Activated T-cell treated with anti-CD3 and anti-CD28 coated beads, Interleukin-2, amount 50 U/mL, for 72 hours (primary cell): ENCODE results near the gene ATOH8. TPM values are rescaled to one million over a fixed set of nuclear protein-coding genes. Genes with fewer than 3 reads are reported as not detected.

Experiments
- ATAC-seq, 2 donors: fragments of 150-1000 bp; cut with Tn5 transposase; replicated peaks in 1 of 2; 2 replicates each; pipeline ENCODE4 v1.10.0; 2021; ENCODE audit warnings: moderate library complexity in 2 of 2, mild to moderate bottlenecking in 1 of 2
- DNase-seq, 2 donors: peaks; one replicate each; pipeline ENCODE4 v3.0.0; 2021 to 2022; ENCODE audit warnings: mixed read lengths in 1 of 2
- H3K27ac Mint-ChIP-seq: one replicate; pipeline ENCODE4 v1.8.0; 2022; ENCODE audit warnings: mild to moderate bottlenecking, moderate library complexity, mixed read lengths
- H3K27me3 Mint-ChIP-seq: one replicate; pipeline ENCODE4 v1.8.0; 2022; ENCODE audit warnings: low read depth, mixed read lengths
- H3K36me3 Mint-ChIP-seq, 2 donors: one replicate each; pipeline ENCODE4 v1.8.0; 2022; ENCODE audit warnings: mixed read lengths in 2 of 2, mild to moderate bottlenecking in 1 of 2; ENCODE audit not compliant: insufficient read depth in 2 of 2
- H3K4me1 Mint-ChIP-seq: one replicate; pipeline ENCODE4 v1.8.0; 2022; ENCODE audit warnings: low read depth, mixed read lengths
- H3K4me3 Mint-ChIP-seq, 2 donors: one replicate each; pipeline ENCODE4 v1.8.0; 2022; ENCODE audit warnings: mild to moderate bottlenecking in 2 of 2, mixed read lengths in 2 of 2, moderate library complexity in 2 of 2
- H3K9me3 Mint-ChIP-seq, 2 donors: one replicate each; pipeline ENCODE4 v1.8.0; 2022; ENCODE audit warnings: mixed read lengths in 2 of 2
- total RNA-seq, 2 donors: library from RNA; stranded (reverse); gene quantifications; one replicate each; pipeline ENCODE4 v1.2.3, GENCODE V29; 2022

ATOH8 gene
- total RNA-seq, 2 donors from 2014 or later, result not detected

DNA sequence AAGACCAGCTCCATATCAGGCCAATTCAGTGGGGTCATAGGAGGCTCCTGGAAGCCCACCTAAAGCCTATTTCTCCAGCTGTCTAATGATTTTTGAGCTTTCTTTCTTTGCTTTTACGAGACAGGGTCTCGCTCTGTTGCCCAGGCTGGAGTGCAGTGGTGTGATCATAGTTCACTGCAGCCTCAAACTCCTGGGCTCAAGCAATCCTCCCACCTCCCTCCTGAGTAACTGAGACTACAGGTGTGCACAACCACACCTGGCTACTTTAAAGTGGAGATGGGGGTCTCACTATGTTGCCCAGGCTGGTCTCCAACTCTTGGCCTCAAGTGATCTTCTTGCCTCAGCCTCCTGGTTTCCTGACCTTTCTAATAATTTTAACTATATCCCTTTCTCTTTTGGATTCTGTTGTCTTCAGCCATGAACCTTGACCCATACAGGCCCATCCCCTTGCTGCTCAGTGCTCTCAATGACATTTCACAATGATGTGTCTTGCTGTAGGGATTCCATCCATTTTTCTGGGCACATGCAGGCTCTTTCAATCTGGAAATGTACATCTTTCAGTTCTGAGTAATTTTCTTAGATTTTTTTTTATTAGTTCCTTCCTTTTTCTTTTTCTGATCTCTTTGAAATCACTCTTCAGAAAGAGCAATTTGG lies 30.0 kb upstream of the ATOH8 start:
- DNase-seq (no peak), ATAC-seq (no peak)
- H3K27me3 Mint-ChIP-seq, result peaks cover 2% of the 10 kb centered on the region
- H3K9me3 Mint-ChIP-seq, result peaks cover 4% of the 10 kb centered on the region in 2 donors
- H3K4me1 Mint-ChIP-seq, result no peaks in the 10 kb centered on the region
- no peak overlapping the region for H3K4me3 Mint-ChIP-seq
- no peak overlapping the region for H3K27ac Mint-ChIP-seq
- no peaks in the 10 kb centered on the region for H3K36me3 Mint-ChIP-seq

DNA sequence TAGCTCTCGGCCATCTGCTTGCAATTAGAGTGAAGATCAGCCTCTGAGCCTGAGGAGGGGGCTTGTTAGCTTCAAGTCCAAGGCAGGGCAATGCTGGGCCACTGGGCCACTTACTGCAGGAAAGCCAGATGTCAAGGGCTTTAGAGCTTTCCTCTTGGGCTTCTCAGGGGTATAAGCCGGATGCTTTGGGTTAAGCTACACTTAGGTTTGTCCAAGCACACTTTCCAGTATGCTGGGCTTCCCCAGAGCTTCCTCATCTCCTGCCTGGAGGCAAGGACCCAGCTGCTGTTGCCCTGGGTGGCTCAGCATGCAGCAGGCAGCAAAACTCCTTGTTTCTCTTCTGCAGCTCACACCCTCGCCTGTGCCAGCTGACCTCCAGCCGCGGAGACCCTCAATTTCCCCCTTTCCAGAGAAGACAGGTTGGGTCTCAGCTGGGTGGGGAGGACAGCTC lies 29.0 kb upstream of the ATOH8 start:
- no peaks in the 10 kb centered on the region for H3K36me3 Mint-ChIP-seq
- H3K4me3 Mint-ChIP-seq, result no peak overlapping the region

DNA sequence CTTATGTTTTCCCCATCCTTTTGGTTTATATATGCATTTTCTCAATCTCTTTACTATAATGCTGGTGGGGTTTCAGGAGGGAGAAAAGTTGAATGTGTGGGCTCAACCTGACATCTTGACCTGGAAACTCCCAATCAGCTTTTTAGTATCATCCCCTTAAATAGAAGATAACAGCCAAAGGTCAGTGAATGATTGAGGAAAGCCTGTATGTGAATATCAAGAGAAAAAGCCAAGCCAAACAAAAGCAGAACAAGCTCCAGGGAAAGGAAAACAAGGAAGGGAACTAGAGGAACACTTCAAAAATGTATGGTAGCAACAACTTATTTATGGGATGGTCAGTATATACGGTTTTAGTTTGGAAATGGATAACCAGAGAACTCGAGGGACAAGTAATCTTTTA lies 28.3 kb upstream of the ATOH8 start:
- no peak overlapping the region for H3K4me3 Mint-ChIP-seq
- DNase-seq, result no peak
- H3K36me3 Mint-ChIP-seq, result no peaks in the 10 kb centered on the region
- no peak for ATAC-seq
- peaks cover under 1 to 3% of the 10 kb centered on the region in 2 donors for H3K9me3 Mint-ChIP-seq
- no peaks in the 10 kb centered on the region for H3K4me1 Mint-ChIP-seq
- H3K27ac Mint-ChIP-seq, result no peak overlapping the region
- H3K27me3 Mint-ChIP-seq, result peaks cover 9% of the 10 kb centered on the region

More for the DNA sequence above, 29.0 kb upstream of the ATOH8 start:
- no peak overlapping the region for H3K27ac Mint-ChIP-seq
- ATAC-seq (no peak), DNase-seq (no peak)
- H3K4me1 Mint-ChIP-seq, result no peaks in the 10 kb centered on the region
- H3K27me3 Mint-ChIP-seq, result peaks cover 9% of the 10 kb centered on the region
- H3K9me3 Mint-ChIP-seq, result peaks cover 4% of the 10 kb centered on the region in 2 donors

DNA sequence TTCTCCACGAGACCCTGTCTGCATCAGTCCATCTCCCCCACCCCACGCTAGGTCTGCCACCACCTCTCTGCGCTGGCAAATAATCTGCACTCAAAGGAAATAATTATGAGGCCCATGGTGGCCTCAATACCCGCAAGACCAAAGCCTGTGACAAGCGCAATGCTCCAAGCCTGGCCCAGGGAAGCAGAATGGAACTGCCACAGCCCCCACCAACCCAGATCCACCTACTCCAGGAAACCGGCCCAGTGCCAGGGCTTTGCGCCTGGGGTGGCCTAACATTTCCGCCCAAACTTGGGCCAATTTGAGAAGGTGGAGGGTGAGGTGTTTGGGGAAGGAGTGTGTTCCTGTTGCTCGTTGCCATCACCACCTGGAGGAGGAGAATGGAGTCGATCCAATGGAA lies 26.0 kb upstream of the ATOH8 start:
- ATAC-seq (no peak), DNase-seq (no peak)
- H3K27ac Mint-ChIP-seq, result no peak overlapping the region
- no peaks in the 10 kb centered on the region for H3K36me3 Mint-ChIP-seq
- peaks cover 9% of the 10 kb centered on the region for H3K27me3 Mint-ChIP-seq
- H3K9me3 Mint-ChIP-seq, result no peaks in the 10 kb centered on the region
- H3K4me3 Mint-ChIP-seq, result no peak overlapping the region
- no peaks in the 10 kb centered on the region for H3K4me1 Mint-ChIP-seq

DNA sequence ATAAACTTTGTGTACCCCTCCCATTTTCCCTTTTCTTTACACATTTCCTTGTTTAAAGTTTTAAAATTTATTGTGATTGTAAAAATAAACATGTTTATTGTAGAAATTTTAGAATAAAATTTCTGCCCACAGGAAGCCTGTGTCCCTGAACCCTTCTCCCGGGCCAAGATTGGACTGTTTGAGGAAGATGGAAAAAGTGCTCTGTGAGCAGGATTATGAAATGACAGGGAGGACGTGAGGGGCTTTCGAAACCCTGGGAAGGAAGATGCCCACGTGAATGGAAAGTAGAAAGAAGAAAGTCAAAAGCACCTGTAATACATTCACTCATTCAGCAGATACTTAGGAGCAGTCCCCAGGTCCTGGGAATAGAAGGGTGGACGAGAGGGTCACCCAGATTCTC lies 25.4 kb upstream of the ATOH8 start:
- H3K4me1 Mint-ChIP-seq, result no peaks in the 10 kb centered on the region
- H3K27ac Mint-ChIP-seq, result no peak overlapping the region
- no peaks in the 10 kb centered on the region for H3K9me3 Mint-ChIP-seq
- no peak for DNase-seq
- H3K27me3 Mint-ChIP-seq, result peaks cover 9% of the 10 kb centered on the region
- H3K4me3 Mint-ChIP-seq, result no peak overlapping the region
- no peak for ATAC-seq
- H3K36me3 Mint-ChIP-seq, result no peaks in the 10 kb centered on the region

DNA sequence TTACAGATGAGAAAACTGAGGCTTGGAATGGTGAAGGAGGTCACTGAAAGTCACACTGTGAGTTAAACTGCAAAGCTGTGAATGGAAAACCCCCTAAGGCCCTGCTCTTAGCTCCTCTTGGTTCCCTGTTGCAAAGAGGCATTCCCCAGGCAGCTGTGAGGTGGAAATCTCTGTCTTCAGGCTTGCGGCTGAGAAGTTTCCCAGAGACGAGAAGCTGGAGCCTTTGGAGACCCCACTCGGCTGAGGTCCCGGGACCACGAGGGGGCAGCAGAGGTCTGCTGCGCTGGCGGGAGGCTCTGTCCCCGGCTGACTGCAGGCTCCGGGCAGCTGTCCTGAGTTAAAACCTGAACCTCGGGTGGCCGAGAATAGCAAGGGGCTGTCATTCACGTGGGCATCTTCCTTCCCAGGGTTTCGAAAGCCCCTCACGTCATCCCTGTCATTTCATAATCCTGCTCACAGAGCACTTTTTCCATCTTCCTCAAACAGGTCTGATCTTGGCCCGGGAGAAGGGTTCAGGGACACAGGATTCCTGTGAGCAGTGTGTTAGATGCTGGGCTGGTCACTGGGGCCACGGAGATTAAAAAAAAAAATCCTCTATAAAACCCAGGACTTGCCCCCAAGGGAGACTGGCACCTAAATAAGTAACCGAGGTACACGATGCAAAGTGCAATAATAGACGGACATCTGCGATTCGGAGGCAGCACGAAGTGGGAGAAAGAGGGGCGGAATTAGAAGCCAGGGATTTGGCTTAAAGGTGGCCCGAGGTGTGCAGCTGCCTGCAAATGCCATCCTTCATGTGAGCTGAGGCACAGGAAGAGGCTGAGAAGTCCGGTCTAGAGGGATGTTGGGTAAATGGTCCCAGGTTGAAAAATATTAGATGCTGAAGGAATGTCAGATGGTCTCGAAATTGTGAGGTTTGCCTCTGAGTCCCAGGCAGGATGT lies 24.6 kb upstream of the ATOH8 start:
- DNase-seq, result peak; percentile 81 to 85

DNA sequence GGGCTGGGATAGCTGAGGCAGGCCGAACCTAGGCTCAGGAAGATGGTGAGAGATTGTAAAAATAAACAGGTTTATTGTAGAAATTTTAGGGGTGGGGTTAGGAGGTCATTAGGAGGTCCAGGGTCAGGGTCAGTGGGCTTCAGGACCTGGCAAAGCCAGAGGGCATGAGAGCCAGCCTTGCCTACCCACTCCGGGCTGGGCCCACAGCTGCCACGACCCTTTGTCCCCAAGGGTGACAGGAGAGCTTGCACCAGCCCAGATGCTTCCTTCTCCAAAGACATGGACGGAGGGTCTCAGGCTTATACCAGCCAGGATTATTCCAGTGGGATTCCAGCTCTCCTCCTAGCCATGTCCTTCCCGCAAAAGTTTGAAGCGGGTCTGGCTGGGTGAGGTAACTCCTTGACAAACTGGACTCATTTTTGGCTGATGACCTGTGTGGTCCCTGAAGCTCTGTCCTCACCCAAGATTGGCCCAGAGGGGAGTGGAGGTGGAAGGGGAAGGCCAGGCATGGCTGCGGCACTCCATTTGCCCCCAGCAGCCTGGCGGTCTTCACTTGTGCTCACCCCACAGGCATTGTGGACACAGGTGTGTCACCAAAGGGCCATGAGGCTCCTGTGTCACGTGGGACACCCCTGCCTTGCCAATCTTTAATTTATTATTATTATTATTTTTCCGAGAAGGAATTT lies 23.8 kb upstream of the ATOH8 start:
- no peaks in the 10 kb centered on the region for H3K9me3 Mint-ChIP-seq
- H3K36me3 Mint-ChIP-seq, result no peaks in the 10 kb centered on the region
- H3K4me1 Mint-ChIP-seq, result no peaks in the 10 kb centered on the region
- no peak overlapping the region for H3K4me3 Mint-ChIP-seq
- H3K27ac Mint-ChIP-seq, result no peak overlapping the region
- DNase-seq (no peak), ATAC-seq (no peak)
- H3K27me3 Mint-ChIP-seq, result peaks cover 9% of the 10 kb centered on the region

More for the DNA sequence above, 24.6 kb upstream of the ATOH8 start:
- Mint-ChIP-seq H3K4me3 (no peak overlapping the region), H3K27ac (no peak overlapping the region), H3K27me3 (peaks cover 9% of the 10 kb centered on the region), H3K36me3 (no peaks in the 10 kb centered on the region), H3K9me3 (no peaks in the 10 kb centered on the region), H3K4me1 (no peaks in the 10 kb centered on the region)
- peak; percentile 89 to 90 for ATAC-seq

DNA sequence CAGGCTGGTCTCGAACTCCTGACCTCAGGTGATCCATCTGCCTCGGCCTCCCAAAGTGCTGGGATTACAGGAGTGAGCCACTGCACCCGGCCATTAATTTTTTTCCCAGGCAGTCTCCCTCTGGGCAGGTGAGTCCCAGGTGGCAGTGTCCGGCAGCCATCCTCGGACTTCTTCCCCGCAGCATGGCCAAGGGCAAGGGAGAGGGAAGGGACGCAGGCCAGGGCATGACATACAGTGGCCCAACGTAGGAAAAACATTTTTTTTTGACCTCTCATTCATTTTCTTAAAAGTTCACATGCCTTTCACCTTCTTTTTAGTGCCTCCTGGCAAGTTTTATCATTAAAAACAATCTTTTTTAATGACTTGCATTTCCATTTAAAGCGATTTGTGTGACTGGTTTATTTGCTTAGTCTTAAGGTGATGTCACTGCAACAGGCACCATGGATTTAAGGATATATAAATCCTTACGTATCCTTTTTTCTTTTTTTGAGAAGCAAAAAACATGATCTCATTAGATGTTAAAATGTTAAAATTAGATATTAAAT lies 23.0 kb upstream of the ATOH8 start:
- Mint-ChIP-seq H3K4me3 (no peak overlapping the region), H3K9me3 (no peaks in the 10 kb centered on the region)

DNA sequence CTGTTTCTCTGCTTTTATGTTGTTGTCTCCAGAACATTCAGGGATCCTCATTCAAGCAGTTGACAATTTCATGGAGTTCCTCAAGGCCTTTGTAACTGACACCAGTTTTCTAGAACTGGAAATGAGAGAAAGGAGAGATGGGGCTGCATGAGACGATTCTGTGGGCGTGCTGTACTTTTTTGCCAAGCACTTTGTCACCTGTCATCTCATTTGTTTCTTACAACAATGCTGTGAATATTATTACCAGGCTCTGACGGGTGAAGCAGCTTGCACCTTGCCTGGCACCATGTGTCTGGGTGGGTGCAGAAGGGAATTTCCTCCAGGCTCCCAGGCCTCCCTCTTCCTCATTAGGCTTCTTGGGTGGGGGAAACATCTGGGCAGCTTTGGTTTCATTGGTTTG lies 22.2 kb upstream of the ATOH8 start:
- H3K27ac Mint-ChIP-seq, result no peak overlapping the region
- H3K27me3 Mint-ChIP-seq, result peaks cover 9% of the 10 kb centered on the region
- H3K4me3 Mint-ChIP-seq, result no peak overlapping the region
- no peaks in the 10 kb centered on the region for H3K4me1 Mint-ChIP-seq
- no peaks in the 10 kb centered on the region for H3K9me3 Mint-ChIP-seq
- DNase-seq, result no peak
- no peak for ATAC-seq
- H3K36me3 Mint-ChIP-seq, result no peaks in the 10 kb centered on the region

More for the DNA sequence above, 23.0 kb upstream of the ATOH8 start:
- DNase-seq, result no peak
- H3K27ac Mint-ChIP-seq, result no peak overlapping the region
- no peaks in the 10 kb centered on the region for H3K4me1 Mint-ChIP-seq
- H3K36me3 Mint-ChIP-seq, result no peaks in the 10 kb centered on the region
- H3K27me3 Mint-ChIP-seq, result peaks cover 9% of the 10 kb centered on the region
- ATAC-seq, result no peak

DNA sequence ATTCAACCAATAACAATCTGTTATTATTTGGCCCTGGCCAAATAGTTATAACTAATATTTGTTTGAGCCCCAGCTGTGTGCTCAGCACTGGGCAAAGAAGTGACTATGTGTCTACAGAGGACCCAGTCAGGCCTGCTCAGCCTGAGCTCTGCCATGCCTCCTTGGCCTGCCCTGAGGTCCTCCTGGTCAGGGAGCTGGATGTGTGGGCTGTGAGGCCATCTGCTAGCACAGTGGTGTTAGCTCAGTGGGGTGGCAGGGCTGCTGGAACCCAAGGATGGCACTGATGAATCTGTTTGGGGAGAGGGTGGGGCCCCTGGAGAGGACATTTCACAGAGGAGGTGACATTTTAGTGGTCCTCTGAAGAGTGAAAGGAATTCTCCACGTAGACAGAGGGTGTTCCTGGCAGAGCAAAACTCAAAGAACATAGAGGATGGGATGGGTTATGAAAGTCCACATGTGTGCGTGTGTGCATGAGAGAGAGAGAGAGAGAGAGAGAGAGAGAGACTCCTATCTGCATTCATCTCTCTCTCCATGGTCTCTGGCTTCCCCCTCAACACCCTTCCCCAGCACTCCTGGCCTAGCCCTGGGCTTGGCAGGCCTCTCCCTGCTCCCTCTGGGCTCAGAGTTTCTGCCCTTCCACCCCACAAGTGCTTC lies 21.2 kb upstream of the ATOH8 start:
- Mint-ChIP-seq H3K4me1 (no peaks in the 10 kb centered on the region), H3K9me3 (no peaks in the 10 kb centered on the region), H3K27ac (no peak overlapping the region), H3K36me3 (no peaks in the 10 kb centered on the region), H3K4me3 (no peak overlapping the region), H3K27me3 (peaks cover 9% of the 10 kb centered on the region)
- ATAC-seq (no peak), DNase-seq (no peak)

DNA sequence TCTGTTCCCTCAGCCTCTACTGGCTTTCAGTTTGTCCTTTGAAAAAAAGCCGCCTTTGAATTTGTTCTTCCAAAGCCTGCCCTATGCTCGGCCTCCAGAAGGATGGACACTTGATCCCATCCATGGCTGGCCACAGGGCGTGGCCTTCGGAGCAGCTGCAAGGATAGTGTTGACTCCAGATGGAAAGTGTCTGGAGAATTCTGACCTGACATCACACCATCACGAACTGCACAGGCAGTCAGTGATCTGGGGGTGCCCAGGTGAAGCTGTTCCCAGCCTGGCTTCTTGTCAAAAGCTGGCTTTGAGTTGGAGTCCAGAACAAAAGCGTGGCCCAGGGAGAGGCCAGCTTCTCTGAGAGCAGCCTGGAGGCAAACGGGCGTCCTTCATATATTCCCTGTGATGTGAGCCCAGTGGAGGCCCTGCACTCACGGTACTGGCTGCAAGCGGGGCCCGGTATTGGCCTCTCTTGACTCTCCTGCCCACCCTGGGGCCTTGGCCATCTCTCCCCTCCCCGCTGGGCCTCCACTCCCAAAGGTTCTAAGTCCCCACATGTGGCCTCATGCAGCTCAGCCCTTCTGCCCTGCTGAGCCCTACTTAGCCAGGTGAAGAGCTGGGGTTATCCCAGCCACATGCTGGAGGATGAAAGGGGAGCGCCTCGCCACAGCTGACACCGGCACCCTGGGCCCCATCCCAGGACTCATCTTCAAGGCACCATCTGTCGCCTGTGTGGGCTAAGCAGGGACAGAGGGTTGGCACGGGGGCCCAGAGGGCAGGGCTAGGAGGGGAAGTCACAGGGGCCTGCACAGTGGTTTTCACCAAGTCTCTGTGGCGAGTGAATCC lies 20.4 kb upstream of the ATOH8 start:
- no peaks in the 10 kb centered on the region for H3K36me3 Mint-ChIP-seq
- peaks cover 9% of the 10 kb centered on the region for H3K27me3 Mint-ChIP-seq
- H3K27ac Mint-ChIP-seq, result no peak overlapping the region
- ATAC-seq, result no peak
- DNase-seq, result no peak
- H3K9me3 Mint-ChIP-seq, result no peaks in the 10 kb centered on the region
- no peaks in the 10 kb centered on the region for H3K4me1 Mint-ChIP-seq
- no peak overlapping the region for H3K4me3 Mint-ChIP-seq

DNA sequence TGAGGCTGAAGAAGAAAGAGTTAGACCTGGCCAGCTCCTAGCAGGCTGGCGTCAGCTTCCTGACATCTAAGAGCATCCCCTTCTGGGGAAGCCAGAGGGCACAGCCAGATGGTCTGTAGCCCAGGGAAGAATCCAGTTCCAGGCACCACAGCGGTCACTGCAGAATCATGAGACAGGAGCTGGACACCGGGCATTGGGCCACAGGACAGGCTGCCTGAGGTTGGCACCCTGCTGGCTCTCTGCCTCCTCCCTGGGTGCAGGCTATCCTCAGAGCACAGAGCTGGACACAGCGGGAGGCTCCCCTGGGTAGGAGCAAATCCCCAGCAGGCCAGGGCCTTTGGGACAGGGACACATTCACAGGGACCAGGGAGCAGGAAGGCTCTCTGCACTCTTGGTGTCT lies 19.8 kb upstream of the ATOH8 start:
- H3K27ac Mint-ChIP-seq, result no peak overlapping the region
- no peak for ATAC-seq
- DNase-seq, result no peak
- H3K27me3 Mint-ChIP-seq, result peaks cover 5% of the 10 kb centered on the region
- H3K36me3 Mint-ChIP-seq, result no peaks in the 10 kb centered on the region
- no peak overlapping the region for H3K4me3 Mint-ChIP-seq
- no peaks in the 10 kb centered on the region for H3K4me1 Mint-ChIP-seq
- H3K9me3 Mint-ChIP-seq, result no peaks in the 10 kb centered on the region
